B cell (primary cell): ENCODE measurements around the gene EIF4G2. TPM values are rescaled to one million over a fixed set of nuclear protein-coding genes. Genes with fewer than 3 reads are reported as not detected.

Experiments
- ATAC-seq: fragments of 200-7000 bp; cut with Tn5 transposase; one replicate; pipeline ENCODE4 v1.10.0; 2021; ENCODE audit warnings: low read depth, mild to moderate bottlenecking, moderate number of reproducible peaks, moderate library complexity
- CTCF ChIA-PET: fragments of 350-600 bp; sonication (Branson Sonifier 250); formaldehyde crosslinking; loops from one replicate; lab custom pipeline; 2021; ENCODE audit warnings: antibody characterized with exemption, inconsistent platforms; lab: Charles Lee
- POLR2A ChIA-PET: fragments of 350-600 bp; sonication (Branson Sonifier 250); formaldehyde crosslinking; loops from one replicate; lab custom pipeline; 2021; ENCODE audit warnings: antibody characterized with exemption; lab: Charles Lee
- DNase-seq: peaks from one replicate; pipeline ENCODE4 v3.0.0; 2013
- H2AFZ ChIP-seq: 2 replicates; pipeline ENCODE4 v1.6.1; 2012; ENCODE audit warnings: mild to moderate bottlenecking, low read depth, low read length; ENCODE audit not compliant: insufficient read depth, poor library complexity, severe bottlenecking
- H3K27ac ChIP-seq, 2 donors: 1 replicate in 1 of 2; 2 replicates in 1 of 2; pipeline ENCODE4 v1.5.1; 2012 to 2013; ENCODE audit warnings: low read length in 2 of 2, mild to moderate bottlenecking in 2 of 2, moderate library complexity in 1 of 2
- H3K27me3 ChIP-seq, 4 experiments: fragments of 200-600 bp in 1 of 4; sonication (generic) in 1 of 4; replicated peaks in 1 of 4; 1 replicate in 2 of 4; 2 replicates in 2 of 4; pipeline versions ENCODE4 v1.6.1 to v1.7.0; 2013 to 2016; ENCODE audit warnings: low read length in 3 of 4, mild to moderate bottlenecking in 2 of 4, mixed read lengths in 1 of 4, moderate library complexity in 1 of 4; ENCODE audit not compliant: insufficient read depth in 4 of 4, control insufficient read depth in 3 of 4; ENCODE audit errors: control extremely low read depth in 1 of 4
- H3K36me3 ChIP-seq, 2 experiments: replicated peaks in 1 of 2; 1 replicate in 1 of 2; 2 replicates in 1 of 2; pipeline versions ENCODE4 v1.6.1 to v1.7.1; 2013; ENCODE audit warnings: low read length in 1 of 2; ENCODE audit not compliant: insufficient read depth in 2 of 2, control insufficient read depth in 1 of 2; ENCODE audit errors: control extremely low read depth in 1 of 2, extremely low read depth in 1 of 2
- H3K4me1 ChIP-seq, 2 donors: fragments of 200-600 bp in 1 of 2; sonication (generic) in 1 of 2; 1 replicate in 1 of 2; 2 replicates in 1 of 2; pipeline versions ENCODE4 v1.5.1 to v1.6.1; 2013 to 2017; ENCODE audit warnings: low read length in 2 of 2; ENCODE audit not compliant: control insufficient read depth in 2 of 2, insufficient read depth in 2 of 2
- H3K4me2 ChIP-seq: replicated peaks from 2 replicates; pipeline ENCODE3; 2012; ENCODE audit warnings: mild to moderate bottlenecking, low read depth, low read length; ENCODE audit not compliant: poor library complexity, severe bottlenecking
- H3K4me3 ChIP-seq, 5 experiments: fragments of 200-600 bp in 1 of 5; sonication (generic) in 1 of 5; 1 replicate in 3 of 5; 2 replicates in 2 of 5; pipeline versions ENCODE4 v1.5.1 to v1.7.0; 2011 to 2016; ENCODE audit warnings: low read length in 4 of 5, mild to moderate bottlenecking in 4 of 5, low read depth in 2 of 5, control low read depth in 1 of 5, moderate library complexity in 1 of 5; ENCODE audit not compliant: insufficient read depth in 1 of 5; ENCODE audit errors: control extremely low read depth in 1 of 5, extremely low read depth in 1 of 5
- H3K79me2 ChIP-seq: fragments of 200-600 bp; sonication (generic); one replicate; pipeline ENCODE4 v1.6.0; 2016; ENCODE audit warnings: low read length; ENCODE audit not compliant: control insufficient read depth, insufficient read depth
- H3K9ac ChIP-seq: fragments of 200-600 bp; sonication (generic); 2 replicates; pipeline ENCODE4 v1.6.1; 2017; ENCODE audit warnings: mild to moderate bottlenecking, low read length, moderate library complexity
- H3K9me3 ChIP-seq, 3 donors: one replicate each; pipeline versions ENCODE4 v1.6.1 to v1.7.1; 2013; ENCODE audit warnings: low read length in 2 of 3; ENCODE audit not compliant: control insufficient read depth in 2 of 3, insufficient read depth in 1 of 3; ENCODE audit errors: control extremely low read depth in 1 of 3
- H4K20me1 ChIP-seq: 2 replicates; pipeline ENCODE4 v1.6.0; 2012; ENCODE audit warnings: mild to moderate bottlenecking, low read length; ENCODE audit not compliant: insufficient read depth, control insufficient read depth, poor library complexity, severe bottlenecking
- H3K27ac Mint-ChIP-seq: one replicate; pipeline ENCODE4 v1.8.0; 2021; ENCODE audit warnings: mixed read lengths
- H3K27me3 Mint-ChIP-seq: one replicate; pipeline ENCODE4 v1.8.0; 2021; ENCODE audit warnings: mixed read lengths
- H3K4me1 Mint-ChIP-seq: one replicate; pipeline ENCODE4 v1.8.0; 2021; ENCODE audit warnings: mixed read lengths
- H3K4me3 Mint-ChIP-seq: one replicate; pipeline ENCODE4 v1.8.0; 2021; ENCODE audit warnings: mixed read lengths
- H3K9me3 Mint-ChIP-seq: one replicate; pipeline ENCODE4 v1.8.0; 2022; ENCODE audit warnings: mixed read lengths; ENCODE audit not compliant: insufficient read depth
- CTCF ChIP-seq: fragments of 200-600 bp; IDR thresholded peaks from one replicate; pipeline ENCODE4 v1.8.0; 2022; ENCODE audit warnings: antibody characterized with exemption, mild to moderate bottlenecking
- EZH2 ChIP-seq: IDR thresholded peaks from 2 replicates; pipeline ENCODE4 v1.6.1; 2012; ENCODE audit warnings: borderline replicate concordance, low read depth, mild to moderate bottlenecking, moderate library complexity, low read length; ENCODE audit not compliant: insufficient read depth, poor library complexity, severe bottlenecking
- intact Hi-C: fragments of 100-400 bp; cut with micrococcal nuclease; formaldehyde crosslinking; loops from one replicate; pipeline ENCODE4 v1.10.0; 2022
- polyA plus RNA-seq: library from polyadenylated mRNA; depleted of rRNA; stranded (reverse); fragments of >200 nt; gene quantifications from 2 replicates; pipeline ENCODE4 v1.2.3, GENCODE V29; 2012
- total RNA-seq, 2 donors: library from RNA; stranded (reverse); fragments of 120-200 nt in 1 of 2; gene quantifications; 1 replicate in 1 of 2; 2 replicates in 1 of 2; pipeline versions ENCODE4 v1.2.3 to v1.2.4, GENCODE V29; 2013 to 2022

EIF4G2 gene
- total and polyA plus RNA-seq, 2 donors (not counting 1 experiment from before 2014, with no cell fraction given) = 275 to 592 TPM

GRCh38 chr11:10844796-10845195, 36.1 kb upstream of the EIF4G2 start:
- no peaks in the 10 kb centered on the region for H4K20me1 ChIP-seq
- Mint-ChIP-seq H3K27me3 (no peaks in the 10 kb centered on the region), H3K27ac (no peak overlapping the region), H3K4me1 (peaks cover 14% of the 10 kb centered on the region), H3K9me3 (no peaks in the 10 kb centered on the region), H3K4me3 (no peak overlapping the region)
- H3K27me3 ChIP-seq = no peaks in the 10 kb centered on the region
- peaks cover 9 to 10% of the 10 kb centered on the region in 2 donors for H3K4me1 ChIP-seq
- no peak overlapping the region for H3K27ac ChIP-seq
- ChIA-PET CTCF (interaction anchor here (1.0 kb wide), 1 partner anchor 52 kb away, joined by 4 read pairs; no protein-coding TSS in a partner anchor), POLR2A (interaction anchor here (0.6 kb wide), 1 partner anchor 21 kb away, joined by 4 read pairs; no protein-coding TSS in a partner anchor)
- peaks cover 42% of the 10 kb centered on the region for H3K79me2 ChIP-seq
- H3K9ac ChIP-seq = no peak overlapping the region
- no peak overlapping the region for H2AFZ ChIP-seq
- TF ChIP-seq EZH2 (no peak), CTCF (no peak)
- H3K36me3 ChIP-seq = no peaks in the 10 kb centered on the region
- ATAC-seq (no peak), DNase-seq (no peak)
- intact Hi-C loops = no loop called here
- no peaks in the 10 kb centered on the region for H3K9me3 ChIP-seq
- no peak overlapping the region for H3K4me2 ChIP-seq
- no peak overlapping the region for H3K4me3 ChIP-seq

- no peaks in the 10 kb centered on the region for H4K20me1 ChIP-seq
- peaks cover 9 to 10% of the 10 kb centered on the region in 2 donors for H3K4me1 ChIP-seq
- no peak overlapping the region for H3K27ac Mint-ChIP-seq
- no peak overlapping the region for H3K27ac ChIP-seq
- DNase-seq (no peak), ATAC-seq (no peak)
- H3K4me2 ChIP-seq = no peak overlapping the region
- peaks cover 39% of the 10 kb centered on the region for H3K79me2 ChIP-seq
- ChIA-PET POLR2A (interaction anchor here (0.6 kb wide), 1 partner anchor 22 kb away, joined by 4 read pairs; no protein-coding TSS in a partner anchor), CTCF (no interaction called here)
- H3K9me3 ChIP-seq = no peaks in the 10 kb centered on the region
- no peaks in the 10 kb centered on the region for H3K27me3 ChIP-seq
- H3K4me3 Mint-ChIP-seq = no peak overlapping the region
- no peak overlapping the region for H3K9ac ChIP-seq
- TF ChIP-seq EZH2 = no peak
- TF ChIP-seq CTCF = no peak
- H3K4me3 ChIP-seq = no peak overlapping the region
- H3K27me3 Mint-ChIP-seq = no peaks in the 10 kb centered on the region
- H3K9me3 Mint-ChIP-seq = no peaks in the 10 kb centered on the region
- no peaks in the 10 kb centered on the region for H3K36me3 ChIP-seq
- H2AFZ ChIP-seq = no peak overlapping the region
- intact Hi-C loops = no loop called here
- peaks cover 13% of the 10 kb centered on the region for H3K4me1 Mint-ChIP-seq
Measured at GRCh38 chr11:10844356-10844755, 35.6 kb upstream of the EIF4G2 start.
